PC-9 (cell line): Measurements from ENCODE around the gene ZNF135. TPM values are rescaled to one million over a fixed set of nuclear protein-coding genes. Genes with fewer than 3 reads are reported as not detected.

Experiments
- BruUV-seq: library from RNA; stranded (reverse); fragments of 400-500 nt; replicated peaks from 2 replicates; lab custom pipeline; 2021; lab: Mats Ljungman, UMichigan
- CTCF ChIA-PET: fragments of 300-600 bp; sonication (Branson Sonifier 250); formaldehyde crosslinking; loops from one replicate; lab custom pipeline; 2022; ENCODE audit warnings: antibody characterized with exemption; lab: Charles Lee
- POLR2A ChIA-PET: fragments of 300-600 bp; sonication (Branson Sonifier 250); formaldehyde crosslinking; loops from one replicate; lab custom pipeline; 2022; ENCODE audit warnings: antibody characterized with exemption; ENCODE audit not compliant: unreplicated experiment; lab: Charles Lee
- DNase-seq, 2 experiments: peaks; one replicate each; pipeline versions ENCODE4 v3.0.0 to v3.0.0-alpha.2; 2015 to 2022; ENCODE audit warnings: mixed read lengths in 1 of 2
- H2AFZ ChIP-seq: fragments of 200-600 bp; sonication (generic); 2 replicates; pipeline ENCODE4 v1.8.1; 2017; ENCODE audit warnings: antibody characterized with exemption
- H3F3A ChIP-seq: fragments of 200-600 bp; sonication (generic); 2 replicates; pipeline ENCODE4 v1.8.1; 2017; ENCODE audit warnings: antibody characterized with exemption, mild to moderate bottlenecking, low read depth; ENCODE audit not compliant: insufficient read depth
- H3K27ac ChIP-seq: fragments of 200-600 bp; sonication (generic); 2 replicates; pipeline ENCODE4 v1.6.1; 2016; ENCODE audit warnings: mixed run types
- H3K27me3 ChIP-seq: fragments of 200-600 bp; sonication (generic); 2 replicates; pipeline ENCODE4 v1.6.1; 2016; ENCODE audit warnings: low read depth, mixed run types; ENCODE audit not compliant: insufficient read depth
- H3K36me3 ChIP-seq: fragments of 200-600 bp; sonication (generic); 2 replicates; pipeline ENCODE4 v1.6.1; 2016; ENCODE audit warnings: low read depth, mixed run types
- H3K4me1 ChIP-seq: fragments of 200-600 bp; sonication (generic); replicated peaks from 2 replicates; pipeline ENCODE4 v1.6.1; 2016; ENCODE audit warnings: mixed run types; ENCODE audit not compliant: insufficient read depth
- H3K4me2 ChIP-seq: fragments of 200-600 bp; sonication (generic); 2 replicates; pipeline ENCODE4 v1.6.1; 2017; ENCODE audit warnings: mixed run types
- H3K4me3 ChIP-seq: fragments of 200-600 bp; sonication (generic); 2 replicates; pipeline ENCODE4 v1.6.1; 2016; ENCODE audit warnings: mixed run types
- H3K79me2 ChIP-seq: fragments of 200-600 bp; sonication (generic); 2 replicates; pipeline ENCODE4 v1.6.1; 2017; ENCODE audit warnings: low read depth, mixed run types
- H3K9me2 ChIP-seq: fragments of 200-600 bp; sonication (generic); 2 replicates; pipeline ENCODE4 v1.8.1; 2017; ENCODE audit warnings: mild to moderate bottlenecking; ENCODE audit not compliant: insufficient read depth
- H3K9me3 ChIP-seq: fragments of 200-600 bp; sonication (generic); 2 replicates; pipeline ENCODE4 v1.8.1; 2016; ENCODE audit warnings: low read depth; ENCODE audit not compliant: insufficient read depth
- H4K20me1 ChIP-seq: fragments of 200-600 bp; sonication (generic); 2 replicates; pipeline ENCODE4 v1.8.1; 2017; ENCODE audit not compliant: insufficient read depth
- CTCF ChIP-seq: fragments of 200-600 bp; sonication (generic); conservative IDR thresholded peaks from 2 replicates; pipeline ENCODE4 v1.6.1; 2017; ENCODE audit warnings: mixed run types, antibody characterized with exemption, mild to moderate bottlenecking, moderate library complexity
- EZH2 ChIP-seq: fragments of 200-600 bp; sonication (generic); IDR thresholded peaks from 2 replicates; pipeline ENCODE4 v1.8.0; 2017; ENCODE audit warnings: antibody characterized with exemption, low read depth
- intact Hi-C: fragments of 100-400 bp; cut with micrococcal nuclease; formaldehyde crosslinking; loops from one replicate; pipeline ENCODE4 v1.10.0; 2022; ENCODE audit not compliant: unreplicated experiment
- total RNA-seq: library from RNA; stranded (reverse); gene quantifications from 2 replicates; pipeline ENCODE4 v1.2.3, GENCODE V29; 2021

The ZNF135 gene
- total RNA-seq, 1 experiment from 2014 or later = 0.15 TPM

- intact Hi-C loops = no loop called here
- Histone ChIP-seq H3K4me1 (no peaks in the 10 kb centered on the region), H3K4me3 (no peak within 1 kb of the TSS), H4K20me1 (no peaks in the 10 kb centered on the region), H3F3A (no peaks in the 10 kb centered on the region), H3K36me3 (no peaks in the 10 kb centered on the region), H2AFZ (no peak within 1 kb of the TSS), H3K9me3 (peaks cover 5% of the 10 kb centered on the region; the same call in 1 of the 2 replicates), H3K27me3 (peaks cover 35% of the 10 kb centered on the region; the same call in 1 of the 2 replicates), H3K9me2 (no peaks in the 10 kb centered on the region), H3K79me2 (no peaks in the 10 kb centered on the region), H3K4me2 (no peak within 1 kb of the TSS), H3K27ac (no peak within 1 kb of the TSS)
- no peak for DNase-seq
- TF ChIP-seq CTCF = no peak
- TF ChIP-seq EZH2 = no peak
- no TSS peak for BruUV-seq
- POLR2A ChIA-PET = no interaction called here
- CTCF ChIA-PET = no interaction called here
These were observed 25.2 kb upstream of the ZNF135 start, which contains the start of gene ZSCAN1 for GRCh38 chr19:58033741-58034476. Gene ZSCAN1, plus strand, starts transcription at chr19:58034025. Its CDS starts 3,812 bp downstream, at chr19:58037837.

DNA sequence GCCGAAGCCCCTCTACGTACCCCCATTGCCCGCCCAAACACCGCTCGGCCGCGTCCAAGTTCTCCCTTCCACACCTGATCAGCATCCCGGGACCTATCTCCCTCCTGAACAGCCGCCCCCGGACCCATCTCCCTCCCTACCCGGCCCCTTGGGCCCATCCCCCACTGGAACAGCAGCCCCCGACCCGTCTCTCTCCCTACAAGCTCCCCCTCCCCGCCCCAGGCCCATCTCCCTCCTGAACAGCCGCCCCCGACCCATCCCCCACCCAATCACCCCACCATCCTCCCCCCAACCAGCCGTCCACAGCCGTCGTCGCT, 24.6 kb upstream of the ZNF135 start:
- intact Hi-C loops = no loop called here
- ChIA-PET CTCF (no interaction called here), POLR2A (no interaction called here)
- H3K27ac ChIP-seq = no peak overlapping the region
- H2AFZ ChIP-seq = no peak overlapping the region
- peaks cover 36% of the 10 kb centered on the region; the same call in 1 of the 2 replicates for H3K27me3 ChIP-seq
- no peaks in the 10 kb centered on the region for H4K20me1 ChIP-seq
- H3K4me3 ChIP-seq = no peak overlapping the region
- H3K9me3 ChIP-seq = peaks cover 5% of the 10 kb centered on the region; the same call in 1 of the 2 replicates
- no peaks in the 10 kb centered on the region for H3K36me3 ChIP-seq
- H3K9me2 ChIP-seq = no peaks in the 10 kb centered on the region
- BruUV-seq = no TSS peak
- no peaks in the 10 kb centered on the region for H3K79me2 ChIP-seq
- H3K4me1 ChIP-seq = no peaks in the 10 kb centered on the region
- no peaks in the 10 kb centered on the region for H3F3A ChIP-seq
- TF ChIP-seq CTCF = no peak
- TF ChIP-seq EZH2 = no peak
- H3K4me2 ChIP-seq = no peak overlapping the region
- DNase-seq = no peak

GRCh38 chr19:58035863-58036262, 23.2 kb upstream of the ZNF135 start:
- POLR2A ChIA-PET = no interaction called here

More at GRCh38 chr19:58035863-58036262, 23.2 kb upstream of the ZNF135 start:
- Histone ChIP-seq H3K4me1 (no peaks in the 10 kb centered on the region), H3K4me2 (no peak overlapping the region), H3K9me3 (peaks cover 5% of the 10 kb centered on the region; the same call in 1 of the 2 replicates), H3K27ac (no peak overlapping the region), H2AFZ (no peak overlapping the region), H3K36me3 (no peaks in the 10 kb centered on the region), H3F3A (no peaks in the 10 kb centered on the region), H3K79me2 (no peaks in the 10 kb centered on the region), H3K4me3 (no peak overlapping the region), H3K9me2 (no peaks in the 10 kb centered on the region), H4K20me1 (no peaks in the 10 kb centered on the region), H3K27me3 (peaks cover 48% of the 10 kb centered on the region; the same call in 1 of the 2 replicates)
- TF ChIP-seq EZH2 (no peak), CTCF (no peak)
- CTCF ChIA-PET = no interaction called here
- BruUV-seq = no TSS peak
- no peak for DNase-seq
- intact Hi-C loops = no loop called here
